Measurements from ENCODE around the gene DDHD1. TPM values are rescaled to one million over a fixed set of nuclear protein-coding genes. Genes with fewer than 3 reads are reported as not detected.

DDHD1 gene
- total RNA-seq, 1 experiment from 2014 or later = 10.6 TPM

GRCh38 chr14:53148671-53149070 is 4.5 kb downstream of the DDHD1 start:
- no peak overlapping the region for H3K27ac ChIP-seq (ENCODE audit: low read length)
- intact Hi-C loops (cut with micrococcal nuclease; ENCODE audit: unreplicated experiment) = no loop called here
- in situ Hi-C loops (cut with HindIII; ENCODE audit: low pct_unique_long_range_greater_than_20kb, low sequenced_read_pairs) = no loop called here
- ATAC-seq (no peak), DNase-seq (ENCODE audit: low read depth, low spot score) (no peak)
- H3K9me3 ChIP-seq (ENCODE audit: control insufficient read depth, insufficient read depth, low read depth, low read length) = no peaks in the 10 kb centered on the region
- ChIA-PET POLR2A (interaction anchor here (0.7 kb wide), 1 partner anchor 250 kb away, joined by 3 read pairs; no protein-coding TSS in a partner anchor), CTCF (no interaction called here)
- H3K36me3 ChIP-seq (ENCODE audit: control insufficient read depth, insufficient read depth, low read length) = no peaks in the 10 kb centered on the region; the same call in none of the 2 replicates
- H3K27me3 ChIP-seq (ENCODE audit: control insufficient read depth, insufficient read depth, low read length) = no peaks in the 10 kb centered on the region
- no peak overlapping the region for H3K4me3 ChIP-seq (ENCODE audit: low read depth in 2 of 2, low read length in 2 of 2)
- no peaks in the 10 kb centered on the region for H3K4me1 ChIP-seq (ENCODE audit: control insufficient read depth, insufficient read depth, low read length)
- BruUV-seq (replicated peaks) = no TSS peak
- no peak for TF ChIP-seq REST (IDR thresholded peaks at IDR 0.05; ENCODE audit: insufficient read depth in 1 of 2, low read depth in 2 of 2, low read length in 1 of 2)
- no peak for TF ChIP-seq POLR2AphosphoS5 (IDR thresholded peaks at IDR 0.05; ENCODE audit: low read depth, low read length)
- TF ChIP-seq TCF7L2 (IDR thresholded peaks at IDR 0.05; ENCODE audit: low read depth, low read length) = no peak
- TF ChIP-seq CTCF (IDR thresholded peaks at IDR 0.05) = no peak
- no peak for TF ChIP-seq SIN3A (IDR thresholded peaks at IDR 0.05; ENCODE audit: borderline replicate concordance, insufficient read depth, low read depth, low read length)

- CTCF ChIA-PET = no interaction called here
- H3K9me3 ChIP-seq (ENCODE audit: control insufficient read depth, insufficient read depth, low read depth, low read length) = no peaks in the 10 kb centered on the region
- POLR2A ChIA-PET = no interaction called here
- H3K36me3 ChIP-seq (ENCODE audit: control insufficient read depth, insufficient read depth, low read length) = no peaks in the 10 kb centered on the region; the same call in none of the 2 replicates
- H3K4me1 ChIP-seq (ENCODE audit: control insufficient read depth, insufficient read depth, low read length) = no peaks in the 10 kb centered on the region
- no TSS peak for BruUV-seq (replicated peaks)
- TF ChIP-seq CTCF (IDR thresholded peaks at IDR 0.05) (no peak), REST (IDR thresholded peaks at IDR 0.05; ENCODE audit: insufficient read depth in 1 of 2, low read depth in 2 of 2, low read length in 1 of 2) (no peak), SIN3A (IDR thresholded peaks at IDR 0.05; ENCODE audit: borderline replicate concordance, insufficient read depth, low read depth, low read length) (no peak), TCF7L2 (IDR thresholded peaks at IDR 0.05; ENCODE audit: low read depth, low read length) (no peak), POLR2AphosphoS5 (IDR thresholded peaks at IDR 0.05; ENCODE audit: low read depth, low read length) (no peak)
- H3K4me3 ChIP-seq (ENCODE audit: low read depth in 2 of 2, low read length in 2 of 2) = no peak overlapping the region
- no peak overlapping the region for H3K27ac ChIP-seq (ENCODE audit: low read length)
- H3K27me3 ChIP-seq (ENCODE audit: control insufficient read depth, insufficient read depth, low read length) = no peaks in the 10 kb centered on the region
- in situ Hi-C loops (cut with HindIII; ENCODE audit: low pct_unique_long_range_greater_than_20kb, low sequenced_read_pairs) = no loop called here
- DNase-seq (ENCODE audit: low read depth, low spot score) (no peak), ATAC-seq (no peak)
- intact Hi-C loops (cut with micrococcal nuclease; ENCODE audit: unreplicated experiment) = no loop called here
Observed at GRCh38 chr14:53147893-53148292, 5.2 kb downstream of the DDHD1 start.
